Gastroesophageal sphincter (tissue), 3 donors: ENCODE measurements around the gene MTRR.

Experiments
- POLR2A ChIP-seq, 2 donors: fragments of 450-650 bp; IDR thresholded peaks; one replicate each; pipeline ENCODE4 v1.6.1; 2017; ENCODE audit warnings: antibody characterized with exemption in 2 of 2, mild to moderate bottlenecking in 2 of 2, moderate library complexity in 1 of 2
- POLR2AphosphoS5 ChIP-seq: sonication (generic); formaldehyde crosslinking; IDR thresholded peaks from one replicate; pipeline ENCODE4 v1.6.1; 2017; ENCODE audit warnings: antibody characterized with exemption
- TF ChIP-seq, protein P1 (sequence below), 4 experiments: fragments of 200-600 bp in 2 of 4; fragments of 450-650 bp in 2 of 4; sonication (generic) in 1 of 4; IDR thresholded peaks; one replicate each; pipeline ENCODE4 v1.5.1; 2017 to 2019; ENCODE audit warnings: antibody characterized with exemption in 4 of 4, mild to moderate bottlenecking in 2 of 4, moderate library complexity in 2 of 4

DNA sequence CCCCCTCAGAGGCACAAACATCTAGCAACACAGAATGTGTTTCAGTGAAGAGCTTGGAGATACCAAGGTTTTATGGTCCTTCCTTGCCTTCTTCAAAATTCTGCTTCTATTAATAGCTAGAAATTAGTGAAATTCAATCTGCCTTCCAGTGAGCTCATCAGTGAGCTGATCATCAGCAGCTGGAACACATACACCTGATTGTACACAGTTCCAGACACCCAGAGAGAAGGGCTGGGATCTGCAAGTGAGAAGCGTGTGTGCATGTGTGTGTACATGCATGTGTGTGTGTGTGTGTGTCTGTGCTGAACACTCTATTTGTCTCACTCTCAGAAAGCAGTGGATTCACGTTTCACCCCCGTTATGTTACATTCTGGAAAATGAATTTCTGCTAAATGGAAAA, 46.5 kb upstream of the MTRR start:
- TF ChIP-seq POLR2A (IDR thresholded peaks at IDR 0.05): no peak
- TF ChIP-seq, protein P1, sequence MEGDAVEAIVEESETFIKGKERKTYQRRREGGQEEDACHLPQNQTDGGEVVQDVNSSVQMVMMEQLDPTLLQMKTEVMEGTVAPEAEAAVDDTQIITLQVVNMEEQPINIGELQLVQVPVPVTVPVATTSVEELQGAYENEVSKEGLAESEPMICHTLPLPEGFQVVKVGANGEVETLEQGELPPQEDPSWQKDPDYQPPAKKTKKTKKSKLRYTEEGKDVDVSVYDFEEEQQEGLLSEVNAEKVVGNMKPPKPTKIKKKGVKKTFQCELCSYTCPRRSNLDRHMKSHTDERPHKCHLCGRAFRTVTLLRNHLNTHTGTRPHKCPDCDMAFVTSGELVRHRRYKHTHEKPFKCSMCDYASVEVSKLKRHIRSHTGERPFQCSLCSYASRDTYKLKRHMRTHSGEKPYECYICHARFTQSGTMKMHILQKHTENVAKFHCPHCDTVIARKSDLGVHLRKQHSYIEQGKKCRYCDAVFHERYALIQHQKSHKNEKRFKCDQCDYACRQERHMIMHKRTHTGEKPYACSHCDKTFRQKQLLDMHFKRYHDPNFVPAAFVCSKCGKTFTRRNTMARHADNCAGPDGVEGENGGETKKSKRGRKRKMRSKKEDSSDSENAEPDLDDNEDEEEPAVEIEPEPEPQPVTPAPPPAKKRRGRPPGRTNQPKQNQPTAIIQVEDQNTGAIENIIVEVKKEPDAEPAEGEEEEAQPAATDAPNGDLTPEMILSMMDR (IDR thresholded peaks at IDR 0.05): no peak
- TF ChIP-seq POLR2AphosphoS5: no peak
